Fibroblast of lung (primary cell): ENCODE measurements around the gene PLEKHA7. TPM values are rescaled to one million over a fixed set of nuclear protein-coding genes. Genes with fewer than 3 reads are reported as not detected.
A peak's percentile ranks its signal among the peaks of the same experiment; 100 is the strongest.

Source experiments
- DNase-seq, 2 donors: peaks; one replicate each; pipeline versions ENCODE4 v3.0.0 to v3.0.0-alpha.2; 2010; ENCODE audit warnings: low read depth in 2 of 2
- H2AFZ ChIP-seq: 2 replicates; pipeline ENCODE4 v1.5.1; 2012; ENCODE audit warnings: low read length, control low read depth, inconsistent platforms
- H3K27ac ChIP-seq: 2 replicates; pipeline ENCODE4 v1.5.1; 2011; ENCODE audit warnings: low read length, control low read depth; ENCODE audit not compliant: insufficient read depth
- H3K27me3 ChIP-seq: 2 replicates; pipeline ENCODE4 v1.5.1; 2011; ENCODE audit warnings: mild to moderate bottlenecking, low read length; ENCODE audit not compliant: control insufficient read depth, insufficient read depth
- H3K36me3 ChIP-seq: 2 replicates; pipeline ENCODE4 v1.5.1; 2011; ENCODE audit warnings: low read length; ENCODE audit not compliant: control insufficient read depth, insufficient read depth
- H3K4me1 ChIP-seq: 2 replicates; pipeline ENCODE4 v1.5.1; 2011; ENCODE audit warnings: low read length; ENCODE audit not compliant: control insufficient read depth, insufficient read depth; ENCODE audit errors: extremely low read depth
- H3K4me2 ChIP-seq: 2 replicates; pipeline ENCODE4 v1.5.1; 2011; ENCODE audit warnings: low read length, control low read depth; ENCODE audit not compliant: insufficient read depth; ENCODE audit errors: extremely low read depth
- H3K4me3 ChIP-seq, 4 experiments: fragments of 200-600 bp in 1 of 4; sonication (generic) in 1 of 4; replicated peaks in 1 of 4; 2 replicates each; pipeline ENCODE4 v1.5.1; 2011 to 2016; ENCODE audit warnings: low read length in 4 of 4, low read depth in 3 of 4, mild to moderate bottlenecking in 3 of 4, control low read depth in 2 of 4, inconsistent platforms in 1 of 4, mixed read lengths in 1 of 4; ENCODE audit not compliant: insufficient read depth in 1 of 4; ENCODE audit errors: control extremely low read depth in 1 of 4
- H3K79me2 ChIP-seq: 2 replicates; pipeline ENCODE4 v1.5.1; 2012; ENCODE audit warnings: mild to moderate bottlenecking, low read length, inconsistent platforms; ENCODE audit not compliant: control insufficient read depth, insufficient read depth
- H3K9ac ChIP-seq: 2 replicates; pipeline ENCODE4 v1.5.1; 2011; ENCODE audit warnings: mild to moderate bottlenecking, low read length, control low read depth; ENCODE audit not compliant: insufficient read depth
- H3K9me3 ChIP-seq: 2 replicates; pipeline ENCODE4 v1.5.1; 2012; ENCODE audit warnings: low read depth, low read length; ENCODE audit not compliant: control insufficient read depth, insufficient read depth
- H4K20me1 ChIP-seq: 2 replicates; pipeline ENCODE4 v1.5.1; 2011; ENCODE audit warnings: low read length; ENCODE audit not compliant: control insufficient read depth, insufficient read depth; ENCODE audit errors: extremely low read depth
- EZH2 ChIP-seq: IDR thresholded peaks from 2 replicates; pipeline ENCODE4 v1.5.1; 2012; ENCODE audit warnings: low read length, control low read depth, mild to moderate bottlenecking; ENCODE audit errors: missing control alignments
- polyA plus RNA-seq, 2 donors: library from polyadenylated mRNA; depleted of rRNA in 1 of 2; stranded (reverse) in 1 of 2; unstranded in 1 of 2; fragments of >200 nt; gene quantifications; 2 replicates each; pipeline ENCODE4 v1.2.1, GENCODE V29; 2011 to 2012; ENCODE audit warnings: missing spikeins in 1 of 2
- total RNA-seq: library from RNA; depleted of rRNA; stranded (reverse); fragments of >200 nt; gene quantifications from 2 replicates; pipeline ENCODE4 v1.2.1, GENCODE V29; 2014
- TF ChIP-seq, protein P1 (sequence below), 2 donors: IDR thresholded peaks in 1 of 2; conservative IDR thresholded peaks in 1 of 2; 1 replicate in 1 of 2; 2 replicates in 1 of 2; pipeline ENCODE4 v1.5.1; 2011 to 2012; ENCODE audit warnings: low read length in 2 of 2, control low read depth in 1 of 2, inconsistent platforms in 1 of 2, low read depth in 1 of 2, mild to moderate bottlenecking in 1 of 2

Gene PLEKHA7
- total and polyA plus RNA-seq, 2 donors (not counting 1 experiment from before 2014, with no cell fraction given): 0.11 to 0.17 TPM

DNA sequence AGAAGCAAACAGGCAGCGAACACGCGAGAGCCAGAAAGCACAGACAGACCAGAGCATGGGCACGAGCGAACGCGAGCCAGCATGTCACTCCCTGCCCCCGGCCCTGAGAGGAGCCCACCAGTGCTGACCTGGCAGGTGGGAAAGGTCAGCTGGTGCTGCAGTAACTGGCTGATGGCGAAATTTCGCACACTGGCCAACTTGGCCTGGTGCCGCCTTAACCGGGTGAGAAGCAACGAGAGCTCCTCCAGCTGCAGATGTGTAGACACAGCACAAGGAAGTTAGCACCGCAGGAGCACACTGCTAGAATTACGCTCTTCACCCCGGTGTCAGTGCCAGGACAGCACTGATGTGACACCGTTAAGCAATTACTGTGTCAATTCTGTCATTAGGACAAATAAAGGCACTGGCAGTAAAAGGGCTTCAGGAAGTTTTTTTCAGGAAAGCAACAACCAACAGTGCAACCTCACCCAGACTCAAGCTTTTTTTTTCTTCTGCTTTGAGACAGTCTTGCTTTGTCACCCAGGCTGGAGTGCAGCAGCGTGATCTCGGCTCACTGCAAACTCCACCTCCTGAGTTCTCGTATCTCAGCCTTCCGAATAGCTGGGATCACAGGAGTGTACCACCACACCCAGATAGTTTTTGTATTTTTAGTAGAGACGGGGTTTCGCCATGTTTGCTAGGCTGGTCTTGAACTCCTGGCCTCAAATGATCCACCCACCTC is 199.0 kb downstream of the PLEKHA7 start:
- Histone ChIP-seq H3K27ac (no peak overlapping the region), H4K20me1 (no peaks in the 10 kb centered on the region), H3K27me3 (peaks cover 14% of the 10 kb centered on the region), H3K4me2 (peak overlapping the region; percentile 65), H2AFZ (no peak overlapping the region), H3K4me1 (no peaks in the 10 kb centered on the region), H3K36me3 (no peaks in the 10 kb centered on the region), H3K9me3 (no peaks in the 10 kb centered on the region), H3K9ac (no peak overlapping the region), H3K4me3 (peak overlapping the region in 1 of 4 experiments; percentile 17), H3K79me2 (no peaks in the 10 kb centered on the region)
- DNase-seq: peak; percentile 21 to 84
- no peak for TF ChIP-seq EZH2
- TF ChIP-seq, protein P1, sequence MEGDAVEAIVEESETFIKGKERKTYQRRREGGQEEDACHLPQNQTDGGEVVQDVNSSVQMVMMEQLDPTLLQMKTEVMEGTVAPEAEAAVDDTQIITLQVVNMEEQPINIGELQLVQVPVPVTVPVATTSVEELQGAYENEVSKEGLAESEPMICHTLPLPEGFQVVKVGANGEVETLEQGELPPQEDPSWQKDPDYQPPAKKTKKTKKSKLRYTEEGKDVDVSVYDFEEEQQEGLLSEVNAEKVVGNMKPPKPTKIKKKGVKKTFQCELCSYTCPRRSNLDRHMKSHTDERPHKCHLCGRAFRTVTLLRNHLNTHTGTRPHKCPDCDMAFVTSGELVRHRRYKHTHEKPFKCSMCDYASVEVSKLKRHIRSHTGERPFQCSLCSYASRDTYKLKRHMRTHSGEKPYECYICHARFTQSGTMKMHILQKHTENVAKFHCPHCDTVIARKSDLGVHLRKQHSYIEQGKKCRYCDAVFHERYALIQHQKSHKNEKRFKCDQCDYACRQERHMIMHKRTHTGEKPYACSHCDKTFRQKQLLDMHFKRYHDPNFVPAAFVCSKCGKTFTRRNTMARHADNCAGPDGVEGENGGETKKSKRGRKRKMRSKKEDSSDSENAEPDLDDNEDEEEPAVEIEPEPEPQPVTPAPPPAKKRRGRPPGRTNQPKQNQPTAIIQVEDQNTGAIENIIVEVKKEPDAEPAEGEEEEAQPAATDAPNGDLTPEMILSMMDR (conservative IDR thresholded peaks at IDR 0.05 in 1 of 2, IDR thresholded peaks at IDR 0.05 in 1 of 2; ENCODE audit: low read depth in 1 of 2, low read length in 2 of 2): peak in 1 of 2 donors; percentile 29

DNA sequence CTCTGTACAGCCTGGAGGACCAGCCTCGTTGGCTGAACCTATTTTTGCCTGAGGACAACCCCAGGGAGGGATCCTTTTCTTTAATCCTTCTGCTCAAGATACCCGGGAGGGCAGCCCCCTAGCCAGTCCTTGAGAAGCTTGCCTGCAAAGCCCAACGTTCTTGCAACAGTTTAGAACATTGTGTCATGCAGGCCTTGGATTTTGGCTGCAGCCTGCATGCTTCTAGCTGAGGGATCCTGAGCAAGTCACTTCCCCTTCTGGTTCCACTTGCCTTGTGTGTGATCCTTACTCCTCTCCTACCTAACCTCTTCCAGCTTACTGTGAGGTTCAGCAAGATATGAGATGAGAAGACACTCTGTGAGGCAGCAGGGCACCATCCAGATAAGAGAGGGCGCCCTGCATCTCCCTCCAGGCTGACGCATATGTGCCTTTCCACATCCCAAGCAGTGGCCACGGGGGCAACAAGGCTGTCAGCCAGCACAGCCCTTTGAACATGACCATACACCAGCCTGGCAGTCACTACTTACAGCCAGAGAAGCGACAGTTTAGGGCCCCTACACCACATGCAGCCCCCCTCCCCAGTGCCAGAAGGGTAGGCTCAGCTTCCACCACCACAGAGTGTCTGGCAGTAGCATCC is 199.7 kb downstream of the PLEKHA7 start:
- no peaks in the 10 kb centered on the region for H3K9me3 ChIP-seq
- peaks cover 14% of the 10 kb centered on the region for H3K27me3 ChIP-seq
- no peaks in the 10 kb centered on the region for H3K36me3 ChIP-seq
- TF ChIP-seq, protein P1 (conservative IDR thresholded peaks at IDR 0.05 in 1 of 2, IDR thresholded peaks at IDR 0.05 in 1 of 2; ENCODE audit: low read depth in 1 of 2, low read length in 2 of 2): no peak
- TF ChIP-seq EZH2: no peak
- H3K9ac ChIP-seq: no peak overlapping the region
- no peak for DNase-seq
- H3K27ac ChIP-seq: no peak overlapping the region
- H3K79me2 ChIP-seq: no peaks in the 10 kb centered on the region
- H3K4me1 ChIP-seq: no peaks in the 10 kb centered on the region
- no peak overlapping the region for H2AFZ ChIP-seq
- no peaks in the 10 kb centered on the region for H4K20me1 ChIP-seq
- H3K4me2 ChIP-seq: no peak overlapping the region
- H3K4me3 ChIP-seq: no peak overlapping the region

DNA sequence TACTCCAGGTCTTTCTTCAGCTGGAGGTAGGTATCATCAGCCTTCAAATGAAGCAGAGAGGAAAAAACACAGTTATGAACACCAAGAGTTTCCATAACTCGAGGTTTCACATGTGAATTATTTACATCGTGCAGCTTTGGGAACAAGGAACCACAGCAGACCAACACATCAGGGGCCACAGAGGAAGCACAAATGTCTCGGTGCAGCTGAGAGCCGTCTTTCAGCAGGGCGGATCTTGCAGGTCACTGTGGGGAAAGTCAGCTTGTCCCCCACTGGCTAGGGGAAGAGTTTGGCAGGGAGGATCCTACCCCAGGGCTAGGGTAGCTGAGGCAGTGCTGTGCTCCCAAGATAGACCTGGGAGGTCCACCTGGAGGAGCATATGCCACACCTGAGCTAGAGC is 201.1 kb downstream of the PLEKHA7 start:
- Histone ChIP-seq H2AFZ (no peak overlapping the region), H3K27me3 (peaks cover 14% of the 10 kb centered on the region), H3K27ac (no peak overlapping the region), H3K9me3 (no peaks in the 10 kb centered on the region), H3K4me1 (no peaks in the 10 kb centered on the region), H3K4me3 (no peak overlapping the region), H3K4me2 (no peak overlapping the region), H3K79me2 (no peaks in the 10 kb centered on the region), H3K36me3 (no peaks in the 10 kb centered on the region), H3K9ac (no peak overlapping the region), H4K20me1 (no peaks in the 10 kb centered on the region)
- no peak for DNase-seq
- no peak for TF ChIP-seq EZH2
- TF ChIP-seq, protein P1 (conservative IDR thresholded peaks at IDR 0.05 in 1 of 2, IDR thresholded peaks at IDR 0.05 in 1 of 2; ENCODE audit: low read depth in 1 of 2, low read length in 2 of 2): no peak
